Panc1 (cell line): ENCODE measurements around the gene OVOL3. TPM values are rescaled to one million over a fixed set of nuclear protein-coding genes. Genes with fewer than 3 reads are reported as not detected.
"Not testable (repeated sequence)": the region's sequence is repeated elsewhere in the genome, so short reads cannot be mapped to it uniquely, and the experiment has no call there.

ENCODE experiments used
- ATAC-seq: fragments of 200-7000 bp; cut with Tn5 transposase; 2 replicates; pipeline ENCODE4 v1.9.1; 2020; ENCODE audit warnings: mild to moderate bottlenecking, moderate library complexity
- BruUV-seq: library from RNA; stranded (reverse); fragments of 400-500 nt; replicated peaks from 2 replicates; lab custom pipeline; 2021; lab: Mats Ljungman, UMichigan
- CTCF ChIA-PET: fragments of 300-600 bp; sonication (Branson Sonifier 250); formaldehyde crosslinking; loops from one replicate; lab custom pipeline; 2022; ENCODE audit warnings: antibody characterized with exemption; lab: Charles Lee
- POLR2A ChIA-PET: fragments of 300-600 bp; sonication (Branson Sonifier 250); formaldehyde crosslinking; loops from one replicate; lab custom pipeline; 2022; ENCODE audit warnings: antibody characterized with exemption; lab: Charles Lee
- DNase-seq: peaks from one replicate; pipeline ENCODE4 v3.0.0-alpha.2; 2010; ENCODE audit warnings: low read depth, low spot score
- H3K27ac ChIP-seq: 2 replicates; pipeline ENCODE4 v1.5.1; 2011; ENCODE audit warnings: mild to moderate bottlenecking, low read length, inconsistent platforms
- H3K27me3 ChIP-seq: fragments of 200-500 bp; sonication (Bioruptor generic); 2 replicates; pipeline ENCODE4 v1.6.0; 2014; ENCODE audit warnings: low read length, inconsistent platforms; ENCODE audit not compliant: control insufficient read depth, insufficient read depth
- H3K36me3 ChIP-seq: fragments of 200-500 bp; sonication (Bioruptor generic); 2 replicates; pipeline ENCODE4 v1.5.1; 2014; ENCODE audit warnings: inconsistent platforms, mild to moderate bottlenecking, low read length, moderate library complexity; ENCODE audit not compliant: control insufficient read depth, insufficient read depth
- H3K4me1 ChIP-seq: 2 replicates; pipeline ENCODE4 v1.5.1; 2011; ENCODE audit warnings: inconsistent platforms, mild to moderate bottlenecking, low read length, moderate library complexity; ENCODE audit not compliant: control insufficient read depth, insufficient read depth
- H3K4me3 ChIP-seq, 2 experiments: 2 replicates each; pipeline ENCODE4 v1.5.1; 2011 to 2012; ENCODE audit warnings: low read depth in 2 of 2, low read length in 2 of 2, mild to moderate bottlenecking in 2 of 2, inconsistent platforms in 1 of 2, moderate library complexity in 1 of 2
- H3K9me3 ChIP-seq: fragments of 200-500 bp; sonication (Bioruptor generic); 2 replicates; pipeline ENCODE4 v1.5.1; 2014; ENCODE audit warnings: low read depth, mild to moderate bottlenecking, inconsistent platforms, low read length, moderate library complexity; ENCODE audit not compliant: control insufficient read depth, insufficient read depth
- POLR2AphosphoS5 ChIP-seq: IDR thresholded peaks from 2 replicates; pipeline ENCODE4 v1.6.1; 2012; ENCODE audit warnings: mild to moderate bottlenecking, low read depth, low read length, moderate library complexity
- SIN3A ChIP-seq: IDR thresholded peaks from 2 replicates; pipeline ENCODE4 v1.6.1; 2012; ENCODE audit warnings: low read depth, mild to moderate bottlenecking, low read length, moderate library complexity, borderline replicate concordance; ENCODE audit not compliant: insufficient read depth
- TCF7L2 ChIP-seq: IDR thresholded peaks from 2 replicates; pipeline ENCODE4 v1.6.1; 2011; ENCODE audit warnings: mild to moderate bottlenecking, low read depth, low read length, inconsistent platforms
- in situ Hi-C: cut with HindIII; loops from 2 replicates; pipeline ENCODE4 v1.10.0; 2016; ENCODE audit warnings: low sequenced_read_pairs, low pct_unique_long_range_greater_than_20kb
- intact Hi-C: fragments of 100-400 bp; cut with micrococcal nuclease; formaldehyde crosslinking; loops from one replicate; pipeline ENCODE4 v1.10.0; 2022; ENCODE audit not compliant: unreplicated experiment
- total RNA-seq: library from RNA; stranded (reverse); gene quantifications from one replicate; pipeline ENCODE4 v1.2.1, GENCODE V29; 2021; ENCODE audit not compliant: unreplicated experiment
- TF ChIP-seq, protein P1 (sequence below), 2 experiments: IDR thresholded peaks; 2 replicates each; pipeline ENCODE4 v1.6.1; 2011 to 2012; ENCODE audit warnings: low read depth in 2 of 2, control low read depth in 1 of 2, low read length in 1 of 2, mild to moderate bottlenecking in 1 of 2, moderate library complexity in 1 of 2; ENCODE audit not compliant: insufficient read depth in 1 of 2
- TF ChIP-seq, protein P2 (sequence below): fragments of 450-650 bp; IDR thresholded peaks from 2 replicates; pipeline ENCODE4 v1.5.1; 2017; ENCODE audit warnings: mild to moderate bottlenecking

The OVOL3 gene
- total RNA-seq, 1 experiment from 2014 or later, result 0.44 TPM

DNA sequence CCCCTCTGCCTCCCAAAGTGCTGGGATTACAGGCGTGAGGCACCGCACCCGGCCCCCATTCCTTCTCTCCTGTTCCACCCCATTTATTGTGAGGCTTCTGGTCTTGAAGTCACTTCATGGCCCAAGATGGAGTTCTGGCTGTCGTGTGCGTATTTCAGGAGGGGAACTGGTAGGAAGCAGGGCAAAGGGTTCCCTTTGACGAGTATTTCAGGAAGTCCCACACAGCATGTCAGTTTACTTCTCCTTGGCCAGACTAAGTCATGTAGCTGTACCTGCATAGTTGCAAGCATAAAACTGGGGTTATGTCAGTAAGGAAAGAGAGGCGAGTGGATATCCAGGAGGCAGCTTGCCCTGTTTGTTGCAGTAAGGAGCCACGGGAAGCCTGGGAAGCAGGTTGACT lies 46.1 kb upstream of the OVOL3 start:
- DNase-seq (no peak), ATAC-seq (no peak)
- no peak overlapping the region for H3K4me3 ChIP-seq
- no TSS peak for BruUV-seq
- no peaks in the 10 kb centered on the region for H3K4me1 ChIP-seq
- intact Hi-C loops, result no loop called here
- ChIA-PET POLR2A (no interaction called here), CTCF (no interaction called here)
- no peak overlapping the region for H3K27ac ChIP-seq
- H3K27me3 ChIP-seq, result no peaks in the 10 kb centered on the region
- TF ChIP-seq, protein P1, sequence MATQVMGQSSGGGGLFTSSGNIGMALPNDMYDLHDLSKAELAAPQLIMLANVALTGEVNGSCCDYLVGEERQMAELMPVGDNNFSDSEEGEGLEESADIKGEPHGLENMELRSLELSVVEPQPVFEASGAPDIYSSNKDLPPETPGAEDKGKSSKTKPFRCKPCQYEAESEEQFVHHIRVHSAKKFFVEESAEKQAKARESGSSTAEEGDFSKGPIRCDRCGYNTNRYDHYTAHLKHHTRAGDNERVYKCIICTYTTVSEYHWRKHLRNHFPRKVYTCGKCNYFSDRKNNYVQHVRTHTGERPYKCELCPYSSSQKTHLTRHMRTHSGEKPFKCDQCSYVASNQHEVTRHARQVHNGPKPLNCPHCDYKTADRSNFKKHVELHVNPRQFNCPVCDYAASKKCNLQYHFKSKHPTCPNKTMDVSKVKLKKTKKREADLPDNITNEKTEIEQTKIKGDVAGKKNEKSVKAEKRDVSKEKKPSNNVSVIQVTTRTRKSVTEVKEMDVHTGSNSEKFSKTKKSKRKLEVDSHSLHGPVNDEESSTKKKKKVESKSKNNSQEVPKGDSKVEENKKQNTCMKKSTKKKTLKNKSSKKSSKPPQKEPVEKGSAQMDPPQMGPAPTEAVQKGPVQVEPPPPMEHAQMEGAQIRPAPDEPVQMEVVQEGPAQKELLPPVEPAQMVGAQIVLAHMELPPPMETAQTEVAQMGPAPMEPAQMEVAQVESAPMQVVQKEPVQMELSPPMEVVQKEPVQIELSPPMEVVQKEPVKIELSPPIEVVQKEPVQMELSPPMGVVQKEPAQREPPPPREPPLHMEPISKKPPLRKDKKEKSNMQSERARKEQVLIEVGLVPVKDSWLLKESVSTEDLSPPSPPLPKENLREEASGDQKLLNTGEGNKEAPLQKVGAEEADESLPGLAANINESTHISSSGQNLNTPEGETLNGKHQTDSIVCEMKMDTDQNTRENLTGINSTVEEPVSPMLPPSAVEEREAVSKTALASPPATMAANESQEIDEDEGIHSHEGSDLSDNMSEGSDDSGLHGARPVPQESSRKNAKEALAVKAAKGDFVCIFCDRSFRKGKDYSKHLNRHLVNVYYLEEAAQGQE (IDR thresholded peaks at IDR 0.05; ENCODE audit: insufficient read depth in 1 of 2, low read depth in 2 of 2, low read length in 1 of 2), result no peak
- TF ChIP-seq SIN3A (no peak), TCF7L2 (no peak), POLR2AphosphoS5 (no peak)
- TF ChIP-seq, protein P2, sequence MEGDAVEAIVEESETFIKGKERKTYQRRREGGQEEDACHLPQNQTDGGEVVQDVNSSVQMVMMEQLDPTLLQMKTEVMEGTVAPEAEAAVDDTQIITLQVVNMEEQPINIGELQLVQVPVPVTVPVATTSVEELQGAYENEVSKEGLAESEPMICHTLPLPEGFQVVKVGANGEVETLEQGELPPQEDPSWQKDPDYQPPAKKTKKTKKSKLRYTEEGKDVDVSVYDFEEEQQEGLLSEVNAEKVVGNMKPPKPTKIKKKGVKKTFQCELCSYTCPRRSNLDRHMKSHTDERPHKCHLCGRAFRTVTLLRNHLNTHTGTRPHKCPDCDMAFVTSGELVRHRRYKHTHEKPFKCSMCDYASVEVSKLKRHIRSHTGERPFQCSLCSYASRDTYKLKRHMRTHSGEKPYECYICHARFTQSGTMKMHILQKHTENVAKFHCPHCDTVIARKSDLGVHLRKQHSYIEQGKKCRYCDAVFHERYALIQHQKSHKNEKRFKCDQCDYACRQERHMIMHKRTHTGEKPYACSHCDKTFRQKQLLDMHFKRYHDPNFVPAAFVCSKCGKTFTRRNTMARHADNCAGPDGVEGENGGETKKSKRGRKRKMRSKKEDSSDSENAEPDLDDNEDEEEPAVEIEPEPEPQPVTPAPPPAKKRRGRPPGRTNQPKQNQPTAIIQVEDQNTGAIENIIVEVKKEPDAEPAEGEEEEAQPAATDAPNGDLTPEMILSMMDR, result no peak
- no peaks in the 10 kb centered on the region for H3K9me3 ChIP-seq
- in situ Hi-C loops, result no loop called here
- H3K36me3 ChIP-seq, result peaks cover 21% of the 10 kb centered on the region

DNA sequence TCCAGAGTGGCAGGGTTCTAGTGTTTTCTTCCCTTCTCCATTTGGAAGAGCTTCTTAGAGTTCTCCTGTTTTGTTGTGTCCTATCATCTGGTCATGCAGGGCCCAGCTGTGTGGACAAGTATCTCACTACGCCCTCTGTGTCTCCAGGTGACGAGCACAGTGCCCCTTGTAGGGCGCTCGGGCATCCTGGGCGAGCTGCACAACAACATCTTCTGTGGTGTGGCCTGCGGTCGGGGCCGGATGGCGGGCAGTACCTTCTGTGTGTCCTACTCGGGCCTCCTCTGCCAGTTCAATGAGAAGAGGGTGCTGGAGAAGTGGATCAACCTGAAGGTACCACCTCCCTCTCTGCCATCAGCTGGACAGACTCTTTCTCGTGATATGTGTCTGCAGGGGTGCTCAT lies 43.3 kb upstream of the OVOL3 start:
- no peak overlapping the region for H3K4me3 ChIP-seq
- no TSS peak for BruUV-seq
- no peak for TF ChIP-seq SIN3A
- TF ChIP-seq, protein P2, result no peak
- TF ChIP-seq, protein P1 (IDR thresholded peaks at IDR 0.05; ENCODE audit: insufficient read depth in 1 of 2, low read depth in 2 of 2, low read length in 1 of 2), result no peak
- peaks cover 7% of the 10 kb centered on the region; the same call in 1 of the 2 replicates for H3K4me1 ChIP-seq
- ChIA-PET CTCF (no interaction called here), POLR2A (interaction anchor here (0.5 kb wide), 1 partner anchor 13 kb away, joined by 6 read pairs; no protein-coding TSS in a partner anchor)
- in situ Hi-C loops (no loop called here), intact Hi-C loops (no loop called here)
- no peaks in the 10 kb centered on the region for H3K9me3 ChIP-seq
- no peak overlapping the region for H3K27ac ChIP-seq
- H3K36me3 ChIP-seq, result peaks cover 29% of the 10 kb centered on the region; the same call in 1 of the 2 replicates
- H3K27me3 ChIP-seq, result no peaks in the 10 kb centered on the region
- no peak for ATAC-seq
- no peak for DNase-seq

DNA sequence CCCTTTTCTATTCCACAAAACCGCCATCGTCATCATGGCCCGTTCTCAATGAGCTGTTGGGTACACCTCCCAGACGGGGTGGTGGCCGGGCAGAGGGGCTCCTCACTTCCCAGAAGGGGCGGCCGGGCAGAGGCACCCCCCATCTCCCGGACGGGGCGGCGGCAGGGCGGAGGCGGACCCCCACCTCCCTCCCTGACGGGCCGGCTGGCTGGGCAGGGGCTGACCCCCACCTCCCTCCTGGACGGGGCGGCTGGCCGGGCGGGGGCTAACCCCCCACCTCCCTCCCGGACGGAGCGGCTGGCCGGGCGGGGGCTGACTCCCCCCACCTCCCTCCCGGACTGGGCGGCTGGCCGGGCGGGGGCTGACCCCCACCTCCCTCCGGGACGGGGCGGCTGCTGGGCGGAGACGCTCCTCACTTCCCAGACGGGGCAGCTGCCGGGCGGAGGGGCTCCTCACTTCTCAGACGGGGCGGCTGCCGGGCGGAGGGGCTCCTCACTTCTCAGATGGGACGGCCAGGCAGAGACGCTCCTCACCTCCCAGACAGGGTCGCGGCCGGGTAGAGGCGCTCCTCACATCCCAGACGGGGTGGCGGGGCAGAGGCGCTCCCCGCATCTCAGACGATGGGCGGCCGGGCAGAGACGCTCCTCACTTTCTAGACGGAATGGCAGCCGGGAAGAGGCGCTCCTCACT lies 42.0 kb upstream of the OVOL3 start:
- intact Hi-C loops, H3K27me3 ChIP-seq, CTCF ChIA-PET, H3K4me1 ChIP-seq, BruUV-seq, DNase-seq, ATAC-seq, H3K27ac ChIP-seq, H3K4me3 ChIP-seq, H3K9me3 ChIP-seq, in situ Hi-C loops, POLR2A ChIA-PET: not testable (repeated sequence)
- H3K36me3 ChIP-seq, result peaks cover 25% of the 10 kb centered on the region; the same call in 1 of the 2 replicates
